Measurements from ENCODE around the gene VWA3A. TPM values are rescaled to one million over a fixed set of nuclear protein-coding genes. Genes with fewer than 3 reads are reported as not detected.
"Not testable (repeated sequence)": the region's sequence is repeated elsewhere in the genome, so short reads cannot be mapped to it uniquely, and the experiment has no call there.

Gene VWA3A
- total RNA-seq, 1 experiment from 2014 or later, result not detected

GRCh38 chr16:22165508-22166285 is 73.4 kb downstream of the VWA3A start:
- no peak overlapping the region for H3K27ac ChIP-seq (ENCODE audit: low read length)

GRCh38 chr16:22171953-22172352 is 79.6 kb downstream of the VWA3A start:
- Histone ChIP-seq H3K4me2 (ENCODE audit: low read length) (no peak overlapping the region), H2AFZ (ENCODE audit: low read length) (no peak overlapping the region), H4K20me1 (ENCODE audit: low read length) (no peaks in the 10 kb centered on the region), H3K9me2 (replicated peaks; ENCODE audit: low read length) (no peaks in the 10 kb centered on the region), H3K27me3 (ENCODE audit: low read length) (no peaks in the 10 kb centered on the region), H3K79me2 (ENCODE audit: low read length) (no peaks in the 10 kb centered on the region), H3K4me1 (ENCODE audit: insufficient read depth, low read length) (no peaks in the 10 kb centered on the region), H3F3A (ENCODE audit: low read length, unreplicated experiment) (no peaks in the 10 kb centered on the region), H3K4me3 (ENCODE audit: low read length) (no peak overlapping the region), H3K36me3 (ENCODE audit: low read depth, low read length) (no peaks in the 10 kb centered on the region), H3K27ac (ENCODE audit: low read length) (no peak overlapping the region), H3K9ac (ENCODE audit: low read length) (no peak overlapping the region), H3K9me3 (ENCODE audit: low read length) (no peaks in the 10 kb centered on the region)
- BruUV-seq (replicated peaks), result no TSS peak
- ATAC-seq (no peak), DNase-seq (no peak)
- TF ChIP-seq, protein P1, sequence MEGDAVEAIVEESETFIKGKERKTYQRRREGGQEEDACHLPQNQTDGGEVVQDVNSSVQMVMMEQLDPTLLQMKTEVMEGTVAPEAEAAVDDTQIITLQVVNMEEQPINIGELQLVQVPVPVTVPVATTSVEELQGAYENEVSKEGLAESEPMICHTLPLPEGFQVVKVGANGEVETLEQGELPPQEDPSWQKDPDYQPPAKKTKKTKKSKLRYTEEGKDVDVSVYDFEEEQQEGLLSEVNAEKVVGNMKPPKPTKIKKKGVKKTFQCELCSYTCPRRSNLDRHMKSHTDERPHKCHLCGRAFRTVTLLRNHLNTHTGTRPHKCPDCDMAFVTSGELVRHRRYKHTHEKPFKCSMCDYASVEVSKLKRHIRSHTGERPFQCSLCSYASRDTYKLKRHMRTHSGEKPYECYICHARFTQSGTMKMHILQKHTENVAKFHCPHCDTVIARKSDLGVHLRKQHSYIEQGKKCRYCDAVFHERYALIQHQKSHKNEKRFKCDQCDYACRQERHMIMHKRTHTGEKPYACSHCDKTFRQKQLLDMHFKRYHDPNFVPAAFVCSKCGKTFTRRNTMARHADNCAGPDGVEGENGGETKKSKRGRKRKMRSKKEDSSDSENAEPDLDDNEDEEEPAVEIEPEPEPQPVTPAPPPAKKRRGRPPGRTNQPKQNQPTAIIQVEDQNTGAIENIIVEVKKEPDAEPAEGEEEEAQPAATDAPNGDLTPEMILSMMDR (conservative IDR thresholded peaks at IDR 0.05; ENCODE audit: low read depth, low read length), result no peak
- no peak for TF ChIP-seq EZH2 (IDR thresholded peaks at IDR 0.05; ENCODE audit: low read length, unreplicated experiment)
- TF ChIP-seq EZH2phosphoT487 (IDR thresholded peaks at IDR 0.05; ENCODE audit: borderline replicate concordance, low read length), result no peak
- ChIA-PET CTCF (no interaction called here), POLR2A (ENCODE audit: unreplicated experiment) (no interaction called here)
- intact Hi-C loops (cut with micrococcal nuclease), result no loop called here

More at GRCh38 chr16:22165508-22166285, 73.4 kb downstream of the VWA3A start:
- no peak for DNase-seq
- ATAC-seq, result no peak
- no peaks in the 10 kb centered on the region for H3K27me3 ChIP-seq (ENCODE audit: low read length)
- no peaks in the 10 kb centered on the region for H3K9me3 ChIP-seq (ENCODE audit: low read length)
- no peak overlapping the region for H3K4me3 ChIP-seq (ENCODE audit: low read length)
- no TSS peak for BruUV-seq (replicated peaks)
- no peaks in the 10 kb centered on the region for H3K36me3 ChIP-seq (ENCODE audit: low read depth, low read length)
- no peaks in the 10 kb centered on the region for H3F3A ChIP-seq (ENCODE audit: low read length, unreplicated experiment)
- H3K4me1 ChIP-seq (ENCODE audit: insufficient read depth, low read length), result no peaks in the 10 kb centered on the region
- no peak overlapping the region for H3K9ac ChIP-seq (ENCODE audit: low read length)
- TF ChIP-seq, protein P1 (conservative IDR thresholded peaks at IDR 0.05; ENCODE audit: low read depth, low read length), result no peak
- TF ChIP-seq EZH2 (IDR thresholded peaks at IDR 0.05; ENCODE audit: low read length, unreplicated experiment), result no peak
- TF ChIP-seq EZH2phosphoT487 (IDR thresholded peaks at IDR 0.05; ENCODE audit: borderline replicate concordance, low read length), result no peak
- intact Hi-C loops (cut with micrococcal nuclease), result no loop called here
- H3K4me2 ChIP-seq (ENCODE audit: low read length), result no peak overlapping the region
- H3K79me2 ChIP-seq (ENCODE audit: low read length), result no peaks in the 10 kb centered on the region
- H2AFZ ChIP-seq (ENCODE audit: low read length), result no peak overlapping the region
- ChIA-PET POLR2A (ENCODE audit: unreplicated experiment) (no interaction called here), CTCF (no interaction called here)
- H3K9me2 ChIP-seq (replicated peaks; ENCODE audit: low read length), result no peaks in the 10 kb centered on the region
- H4K20me1 ChIP-seq (ENCODE audit: low read length), result no peaks in the 10 kb centered on the region

DNA sequence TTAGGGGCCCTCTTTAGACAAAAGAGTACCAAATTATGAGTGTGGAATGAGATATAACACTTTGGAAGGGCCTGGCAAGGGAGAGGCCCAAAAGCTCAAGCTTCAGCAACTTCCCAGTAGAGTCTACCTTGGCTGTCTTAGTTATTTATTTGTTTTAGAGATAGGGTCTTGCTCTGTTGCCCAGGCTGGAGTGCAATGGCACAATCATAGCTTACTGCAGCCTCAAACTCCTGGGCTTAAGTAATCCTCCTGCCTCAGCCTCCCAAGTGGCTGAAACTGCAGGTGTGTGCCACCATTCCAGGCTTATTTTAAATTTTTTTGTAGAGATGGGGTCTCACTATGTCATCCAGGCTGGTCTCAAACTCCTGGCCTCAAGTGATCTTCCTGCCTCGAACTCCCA is 80.3 kb downstream of the VWA3A start:
- intact Hi-C loops (cut with micrococcal nuclease); DNase-seq: not testable (repeated sequence)

More for the DNA sequence above, 80.3 kb downstream of the VWA3A start:
- POLR2A ChIA-PET (ENCODE audit: unreplicated experiment); CTCF ChIA-PET; H3K79me2 ChIP-seq (ENCODE audit: low read length); H3K9ac ChIP-seq (ENCODE audit: low read length); H4K20me1 ChIP-seq (ENCODE audit: low read length); H2AFZ ChIP-seq (ENCODE audit: low read length); H3K4me3 ChIP-seq (ENCODE audit: low read length); H3K36me3 ChIP-seq (ENCODE audit: low read depth, low read length); H3K9me3 ChIP-seq (ENCODE audit: low read length); ATAC-seq; H3K27me3 ChIP-seq (ENCODE audit: low read length); H3K27ac ChIP-seq (ENCODE audit: low read length); H3F3A ChIP-seq (ENCODE audit: low read length, unreplicated experiment); H3K4me2 ChIP-seq (ENCODE audit: low read length); H3K9me2 ChIP-seq (replicated peaks; ENCODE audit: low read length); BruUV-seq (replicated peaks); H3K4me1 ChIP-seq (ENCODE audit: insufficient read depth, low read length): not testable (repeated sequence)
